Stimulated activated CD8-positive, alpha-beta memory T cell treated with anti-CD3 and anti-CD28 coated beads, Interleukin-15, amount 100 ng/mL, for 4 hours (primary cell): Measurements from ENCODE around the gene EXOC4.
"Not testable (repeated sequence)": the region's sequence is repeated elsewhere in the genome, so short reads cannot be mapped to it uniquely, and the experiment has no call there.

ENCODE experiments used
- DNase-seq, 2 donors: peaks; one replicate each; pipeline ENCODE4 v3.0.0-alpha.2; 2020; ENCODE audit warnings: low read depth in 2 of 2

The EXOC4 gene

DNA sequence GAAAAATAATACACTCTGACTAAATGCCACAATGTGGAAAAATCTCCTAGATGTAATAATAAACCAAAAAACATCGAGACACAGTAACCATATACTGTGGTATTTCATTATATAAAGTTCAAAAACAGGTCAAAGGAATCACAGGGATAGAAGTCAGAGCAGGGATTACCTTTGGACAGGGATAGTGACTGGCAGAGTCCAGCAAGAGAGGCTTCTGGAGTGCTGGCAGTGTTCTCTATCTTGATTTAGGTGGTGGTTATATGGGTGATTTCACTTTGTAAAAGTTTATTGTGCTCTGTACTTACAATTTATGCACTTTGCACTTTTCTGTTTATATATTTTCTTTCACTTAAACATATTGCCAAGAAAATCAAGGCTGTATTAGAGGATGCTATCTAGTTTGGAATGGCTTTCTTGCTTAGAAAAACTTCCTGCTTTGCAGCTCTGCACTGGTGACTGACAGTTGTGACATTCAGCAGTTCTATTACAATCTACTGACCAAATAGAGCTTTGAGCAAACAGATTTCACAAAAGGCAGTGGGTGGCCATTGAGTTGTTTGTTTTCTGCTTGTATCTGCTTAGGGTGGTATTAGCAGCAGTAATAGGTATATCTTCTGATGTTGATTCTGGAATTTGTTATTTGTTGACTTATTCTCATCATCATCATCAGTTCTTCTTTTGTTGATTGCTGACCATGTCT, 610.6 kb downstream of the EXOC4 start:
- no peak for DNase-seq

DNA sequence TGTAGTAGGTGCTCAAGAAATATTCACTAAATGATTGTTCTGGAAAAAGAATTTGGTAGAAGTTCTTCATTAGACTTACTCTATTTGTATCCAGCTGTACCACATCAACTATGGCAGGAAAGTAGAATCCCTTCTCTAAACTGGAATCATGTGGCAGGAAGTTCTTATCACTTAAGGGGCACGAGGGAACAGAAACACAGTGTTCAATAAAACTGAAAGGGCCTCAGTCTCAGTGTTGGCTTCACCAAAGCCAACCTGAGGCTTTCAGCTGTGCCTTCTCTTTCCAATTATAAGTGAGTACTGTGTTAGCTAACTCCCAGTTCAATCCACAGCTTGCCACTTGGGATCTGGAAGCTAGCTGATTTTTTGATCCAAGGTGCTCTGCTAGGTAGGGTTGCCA, 616.7 kb downstream of the EXOC4 start:
- no peak for DNase-seq

DNA sequence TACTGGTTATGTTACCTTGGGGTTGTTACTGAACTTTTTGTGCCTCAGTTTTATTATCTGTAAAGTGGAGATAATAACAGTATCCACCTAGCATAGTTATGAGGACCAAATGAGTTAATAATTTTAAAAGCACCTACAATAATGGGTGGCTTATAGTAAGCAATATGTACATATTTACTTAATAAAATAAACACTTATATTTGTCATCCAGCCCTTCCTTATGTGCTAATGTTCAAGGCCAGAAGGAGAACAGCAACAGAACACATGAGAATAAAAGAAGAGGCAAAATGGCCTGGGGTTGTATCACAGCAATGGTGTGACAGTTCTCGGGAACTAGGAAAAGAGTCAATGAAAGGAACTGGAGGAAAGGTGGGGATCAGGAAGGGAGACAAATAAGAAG, 618.9 kb downstream of the EXOC4 start:
- no peak for DNase-seq

DNA sequence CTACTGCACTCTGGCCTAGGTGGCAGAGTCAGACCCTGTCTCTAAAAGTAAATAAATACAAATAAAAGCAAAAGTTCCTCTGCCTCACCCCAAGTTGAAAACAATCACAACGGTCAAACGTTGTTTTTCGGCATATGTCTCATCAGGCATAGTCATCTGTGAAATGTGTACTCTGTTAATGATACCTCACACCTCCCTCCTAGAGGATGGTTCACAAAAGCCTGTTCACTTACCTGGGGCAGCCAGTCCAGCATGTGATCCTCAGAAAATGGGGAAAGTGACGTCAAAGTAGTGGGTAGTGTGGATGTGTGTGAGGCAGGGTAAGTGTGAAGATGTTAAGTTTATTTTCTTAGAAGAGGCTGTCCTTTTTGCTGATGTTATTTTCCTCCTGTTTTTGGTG, 620.3 kb downstream of the EXOC4 start:
- no peak for DNase-seq

DNA sequence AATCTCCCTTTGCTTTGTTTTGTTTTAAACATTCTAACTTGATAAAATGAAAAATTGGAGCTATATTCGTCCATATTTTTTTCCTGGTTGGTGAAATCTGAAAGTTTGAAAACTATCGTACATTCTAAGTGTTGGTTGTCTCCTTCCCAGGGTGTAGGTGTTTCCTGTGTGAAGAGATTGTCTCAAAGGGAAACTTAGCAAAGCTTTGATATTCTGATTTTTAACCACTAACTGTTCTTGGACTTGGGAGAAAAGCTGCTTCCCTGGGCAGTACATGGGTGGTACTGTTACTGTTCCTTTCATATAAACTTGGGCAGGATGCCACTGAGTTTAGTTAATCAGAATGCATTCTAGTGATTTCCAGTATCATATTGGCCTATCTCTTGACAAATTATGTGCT, 620.8 kb downstream of the EXOC4 start:
- DNase-seq, result no peak

DNA sequence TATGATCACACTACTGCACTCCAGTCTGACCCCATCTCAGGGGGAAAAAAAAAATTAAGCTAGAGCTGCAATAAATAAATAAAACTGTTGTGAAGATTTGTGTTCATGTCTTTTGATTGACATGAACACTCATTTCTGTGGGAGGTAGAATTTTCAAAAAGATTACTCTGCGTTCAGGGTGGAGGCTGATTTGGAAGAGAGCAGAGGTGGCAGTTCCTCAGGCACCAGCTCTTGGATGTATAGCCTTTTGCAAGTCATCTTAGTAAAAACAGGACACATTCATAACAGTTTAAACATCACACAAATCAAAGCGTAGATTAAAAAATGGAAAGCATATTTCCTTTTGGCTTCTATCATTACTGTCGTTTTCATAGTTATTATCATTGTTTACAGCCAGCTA, 630.7 kb downstream of the EXOC4 start:
- DNase-seq, result no peak

DNA sequence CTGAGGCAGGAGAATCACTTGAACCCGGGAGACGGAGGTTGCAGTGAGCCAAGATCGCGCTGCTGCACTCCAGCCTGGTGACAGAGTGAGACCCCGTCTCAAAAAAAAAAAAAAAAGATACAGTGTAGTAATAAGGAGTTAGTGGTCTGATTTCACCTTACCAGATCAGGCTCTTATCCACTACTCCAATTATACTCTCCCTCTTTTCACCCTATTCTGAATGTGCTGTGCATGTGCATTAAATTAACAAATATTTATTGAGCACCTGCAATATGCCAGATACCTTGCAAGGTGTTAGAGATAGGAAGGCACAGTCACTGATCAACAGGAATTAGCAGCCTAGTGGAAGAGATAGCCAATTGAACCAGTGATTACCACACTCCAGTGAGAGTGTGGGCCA, 632.3 kb downstream of the EXOC4 start:
- no peak for DNase-seq

DNA sequence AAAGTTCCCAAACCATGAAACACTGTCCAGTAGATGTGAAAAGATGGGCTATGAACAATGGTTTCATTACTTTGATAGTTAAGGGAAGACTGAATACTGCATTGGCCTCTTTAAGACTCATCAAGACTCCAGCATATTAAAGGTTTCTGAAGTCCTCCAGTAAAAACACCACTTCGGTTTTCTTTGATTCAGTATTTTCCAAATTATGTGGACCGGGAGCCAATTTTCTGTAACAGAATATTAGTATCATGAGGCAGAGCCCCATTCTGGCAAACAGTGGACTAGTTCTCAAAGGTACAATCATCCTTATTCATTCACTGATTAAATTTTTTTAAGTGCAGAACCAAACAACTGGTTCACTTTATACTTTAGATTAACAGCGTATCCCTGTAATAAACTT, 633.2 kb downstream of the EXOC4 start:
- DNase-seq, result no peak

DNA sequence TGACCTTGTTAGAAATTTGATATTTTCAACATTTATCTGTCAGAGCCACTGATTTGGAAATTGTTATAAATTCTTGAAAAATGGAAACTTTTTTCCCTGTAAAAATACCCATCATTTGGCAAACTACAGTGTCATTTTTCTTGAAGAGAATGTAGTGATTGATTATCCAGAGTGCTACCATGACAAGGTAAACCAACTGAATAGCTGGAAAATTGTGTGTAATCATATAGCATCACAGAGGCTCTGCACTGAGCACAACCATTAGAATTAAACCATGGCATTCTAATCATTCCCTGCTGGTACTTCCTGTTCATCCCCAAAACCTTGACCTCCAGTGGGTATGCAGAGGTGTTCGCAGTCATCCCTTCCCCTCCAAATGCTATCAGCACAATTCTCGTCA, 633.9 kb downstream of the EXOC4 start:
- no peak for DNase-seq

DNA sequence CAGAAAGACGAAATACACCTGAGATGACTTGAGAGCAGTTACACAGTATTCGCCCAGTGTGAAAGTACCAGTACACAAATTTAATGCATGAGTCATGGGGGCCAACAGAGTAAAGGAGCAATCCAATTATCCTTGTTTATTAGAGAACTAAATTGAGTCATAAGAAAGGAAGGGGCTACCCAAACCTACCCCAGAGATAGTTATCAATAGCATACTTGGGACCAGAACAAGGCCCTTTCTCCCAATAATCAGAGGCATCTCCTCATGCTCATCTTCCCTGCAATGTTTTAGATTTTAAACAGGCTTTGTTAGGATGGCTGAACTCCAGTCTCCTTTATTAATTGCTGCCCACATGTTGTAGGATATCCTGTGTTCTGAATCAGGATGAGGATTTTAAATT, 634.6 kb downstream of the EXOC4 start:
- no peak for DNase-seq

DNA sequence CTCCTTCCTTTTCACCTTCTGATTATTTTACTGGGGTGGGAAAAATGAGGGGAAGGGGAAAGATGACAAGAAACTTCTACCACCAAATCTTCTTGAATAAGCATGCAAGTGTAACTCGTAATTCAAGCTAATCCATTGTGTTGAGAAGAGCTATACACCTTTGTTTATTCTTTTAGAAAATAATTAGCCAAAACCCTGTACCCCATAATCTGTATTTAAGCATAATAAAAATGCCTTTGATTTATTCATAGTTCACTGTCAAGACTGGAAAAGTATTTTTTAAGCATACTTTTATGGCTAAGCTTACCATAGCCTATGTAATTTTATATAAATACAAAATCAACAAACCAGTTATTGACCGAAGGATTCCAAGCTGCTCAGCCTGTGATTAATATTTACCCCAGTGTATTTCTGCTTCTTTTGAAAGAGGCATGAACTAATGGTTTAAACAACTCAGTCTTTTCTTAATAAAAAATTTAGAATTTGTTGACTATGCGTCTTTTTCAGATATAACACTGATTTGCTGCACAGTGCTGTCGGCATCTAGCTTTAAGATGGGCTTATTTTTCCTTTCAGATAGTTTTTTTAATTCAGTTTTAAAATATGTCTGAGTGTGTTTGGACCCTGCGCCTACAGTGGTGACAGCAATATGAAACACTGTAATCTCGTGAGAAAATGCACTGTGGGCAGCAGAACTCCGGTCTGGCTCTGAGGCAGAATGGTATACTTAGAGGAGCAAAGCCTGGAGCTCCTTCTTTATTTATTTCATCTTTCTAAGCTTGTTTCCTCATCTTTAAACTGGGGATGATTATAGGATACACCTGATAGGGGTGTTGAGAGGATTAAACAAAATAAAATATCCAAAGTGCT, 635.4 kb downstream of the EXOC4 start:
- DNase-seq, result no peak

DNA sequence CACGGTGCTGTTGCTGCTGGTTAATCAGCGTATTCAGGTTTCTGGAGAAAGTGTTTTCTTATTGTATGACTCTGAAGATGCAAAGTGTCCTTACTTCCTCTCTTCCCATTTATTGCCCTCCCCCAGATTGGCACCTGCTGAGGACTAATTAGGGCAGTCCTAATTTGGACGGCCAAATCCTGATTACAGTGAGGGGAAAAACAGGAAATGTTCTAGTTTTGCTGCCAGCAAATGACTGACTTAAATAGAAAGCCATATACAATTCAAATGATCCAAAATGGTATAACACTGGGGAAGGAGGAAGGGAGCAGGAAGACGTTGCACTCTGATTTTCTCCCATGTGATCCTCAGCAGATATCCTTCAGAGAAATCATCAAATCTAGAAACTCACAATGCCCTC, 651.9 kb downstream of the EXOC4 start:
- no peak for DNase-seq

DNA sequence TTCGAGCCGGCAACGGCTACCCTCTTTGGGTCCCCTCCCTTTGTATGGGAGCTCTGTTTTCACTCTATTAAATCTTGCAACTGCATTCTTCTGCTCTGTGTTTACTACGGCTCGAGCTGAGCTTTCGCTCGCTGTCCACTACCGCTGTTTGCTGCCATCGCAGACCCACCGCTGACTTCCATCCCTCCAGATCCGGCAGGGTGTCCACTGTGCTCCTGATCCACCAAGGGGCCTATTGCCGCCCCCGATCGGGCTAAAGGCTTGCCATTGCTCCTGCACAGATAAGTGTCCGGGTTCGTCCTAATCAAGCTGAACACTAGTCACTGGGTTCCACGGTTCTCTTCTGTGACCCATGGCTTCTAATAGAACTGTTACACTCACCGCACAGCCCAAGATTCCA, 653.7 kb downstream of the EXOC4 start:
- not testable (repeated sequence) for DNase-seq

DNA sequence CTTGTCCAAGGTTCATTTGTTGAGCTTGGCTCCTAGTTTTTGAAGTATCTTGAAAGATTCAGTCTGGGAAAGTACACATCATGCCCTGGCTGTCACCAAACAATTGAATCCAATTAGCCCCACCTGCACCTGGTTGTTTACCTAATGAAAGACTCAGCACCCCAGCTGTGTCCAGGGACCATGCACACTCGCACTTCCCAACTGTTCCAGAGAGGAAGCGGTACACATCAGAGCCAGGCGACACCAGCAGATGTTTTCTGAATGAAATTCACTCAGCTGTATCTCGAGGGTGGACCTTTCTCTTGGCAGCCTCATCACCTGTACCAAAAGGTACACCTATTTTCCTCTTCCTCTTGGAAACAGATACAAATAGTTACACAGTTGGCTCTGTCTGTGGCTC, 657.9 kb downstream of the EXOC4 start:
- no peak for DNase-seq

DNA sequence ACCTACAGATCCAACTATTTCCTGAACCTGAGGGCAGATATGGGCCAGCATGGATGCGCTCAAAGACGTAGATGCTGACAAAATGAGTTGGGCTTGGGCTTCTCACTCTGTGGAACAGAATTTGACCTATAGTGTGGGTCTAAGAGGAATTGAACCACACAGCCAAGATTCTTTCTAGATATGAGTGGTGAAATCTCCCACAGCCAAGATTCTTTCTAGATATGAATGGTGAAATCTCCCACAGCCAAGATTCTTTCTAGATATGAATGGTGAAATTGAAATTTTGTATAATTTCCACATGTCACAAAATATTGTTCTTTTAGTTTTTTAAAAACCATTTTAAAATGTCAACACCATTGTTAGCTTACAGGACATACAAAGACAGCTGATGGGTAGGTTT, 658.8 kb downstream of the EXOC4 start:
- DNase-seq, result no peak

DNA sequence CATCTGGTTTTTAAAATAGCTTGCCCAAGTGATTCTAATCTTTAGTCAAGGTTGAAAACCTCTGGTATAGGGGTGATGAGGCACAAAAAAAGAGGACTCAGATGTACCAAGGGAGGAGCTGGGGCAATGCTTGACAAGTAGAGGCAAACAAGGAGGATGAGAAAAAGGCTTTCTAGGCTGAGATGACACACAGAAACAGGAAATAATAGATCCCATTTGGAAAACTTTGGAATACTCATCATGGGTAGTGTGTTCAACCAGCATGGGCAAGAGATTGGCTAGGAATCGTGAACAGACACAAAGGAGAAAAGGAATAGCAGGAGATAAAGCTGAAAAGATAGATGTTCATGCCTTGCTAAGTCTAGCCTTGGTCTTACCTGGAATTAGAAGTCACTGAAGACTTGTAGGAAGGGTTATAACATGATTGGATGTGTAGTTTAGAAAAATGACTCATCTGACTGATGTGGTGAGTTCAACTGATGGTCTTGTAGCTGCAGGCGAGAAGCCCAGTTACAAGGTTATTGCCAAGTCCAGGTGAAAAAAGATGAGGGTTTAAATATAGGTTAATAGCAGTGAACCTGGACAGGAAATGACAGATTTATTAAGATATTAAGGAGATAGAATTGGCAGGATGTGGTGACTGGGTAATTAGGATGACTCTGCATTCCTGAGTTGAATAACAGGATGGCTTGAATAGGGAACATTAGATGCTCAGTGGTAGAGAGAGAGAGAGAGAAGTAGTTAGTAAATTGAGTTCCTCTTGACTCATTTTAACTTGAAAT, 660.2 kb downstream of the EXOC4 start:
- no peak for DNase-seq

DNA sequence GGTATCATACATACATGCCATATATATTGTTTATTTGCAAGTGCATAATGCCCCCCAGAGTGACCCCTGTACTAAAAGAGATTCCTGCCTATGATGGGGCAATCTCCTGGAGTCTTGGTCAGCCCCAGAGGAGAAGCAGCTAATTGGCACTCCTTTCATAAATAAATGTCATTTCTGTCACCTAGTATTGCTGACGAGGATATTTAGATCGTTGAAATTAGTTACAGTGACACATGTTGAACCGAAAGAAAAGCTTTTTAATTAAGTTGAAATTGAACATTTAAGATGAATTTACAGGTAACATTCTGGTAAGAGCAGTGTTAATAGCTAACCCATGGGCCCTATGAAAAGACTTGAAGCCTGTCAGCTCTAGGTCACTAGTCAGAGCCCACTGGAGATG, 663.7 kb downstream of the EXOC4 start:
- DNase-seq, result no peak

DNA sequence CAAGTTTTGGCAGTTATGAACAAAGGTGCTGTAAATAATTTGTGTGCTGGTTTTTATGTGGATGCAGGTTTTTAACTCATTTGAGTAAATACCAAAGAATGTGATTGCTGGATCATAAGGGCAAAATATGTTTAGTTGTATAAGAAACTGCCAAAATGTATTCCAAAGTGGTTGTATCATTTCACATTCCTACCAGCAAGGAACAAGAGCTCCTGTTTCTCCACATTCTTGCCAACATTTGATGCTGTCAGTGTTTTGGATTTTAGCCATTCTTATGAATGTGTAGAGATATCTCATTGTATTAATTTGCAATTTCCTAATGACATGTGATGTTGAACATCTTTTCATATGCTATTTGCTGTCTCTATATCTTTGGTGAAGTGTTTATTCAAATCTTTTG, 666.9 kb downstream of the EXOC4 start:
- no peak for DNase-seq

DNA sequence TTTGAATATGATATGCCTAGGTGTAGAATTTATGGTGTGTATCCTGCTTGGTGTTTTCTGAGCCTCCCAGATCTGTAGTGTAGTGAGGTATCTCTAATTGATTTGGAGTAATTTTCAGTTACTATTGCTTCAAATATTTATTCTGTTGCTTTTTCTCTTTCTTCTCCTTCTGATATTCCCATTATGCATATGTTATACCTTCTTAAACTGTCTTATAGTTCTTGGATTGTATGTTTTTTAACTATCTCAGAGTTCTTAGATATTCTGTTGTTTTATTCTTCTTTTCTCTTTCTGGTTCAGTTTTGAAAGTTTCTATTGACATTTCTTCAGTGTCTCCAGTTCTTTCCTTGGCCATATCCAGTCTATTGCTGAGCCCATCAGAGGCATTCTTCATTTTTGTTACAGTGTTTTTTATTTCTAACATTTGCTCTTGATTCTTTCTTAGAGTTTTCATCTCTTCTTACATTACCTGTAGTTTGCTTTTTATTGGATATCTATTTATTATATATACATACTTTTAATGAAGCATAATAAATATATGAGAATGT, 668.8 kb downstream of the EXOC4 start:
- DNase-seq, result no peak

DNA sequence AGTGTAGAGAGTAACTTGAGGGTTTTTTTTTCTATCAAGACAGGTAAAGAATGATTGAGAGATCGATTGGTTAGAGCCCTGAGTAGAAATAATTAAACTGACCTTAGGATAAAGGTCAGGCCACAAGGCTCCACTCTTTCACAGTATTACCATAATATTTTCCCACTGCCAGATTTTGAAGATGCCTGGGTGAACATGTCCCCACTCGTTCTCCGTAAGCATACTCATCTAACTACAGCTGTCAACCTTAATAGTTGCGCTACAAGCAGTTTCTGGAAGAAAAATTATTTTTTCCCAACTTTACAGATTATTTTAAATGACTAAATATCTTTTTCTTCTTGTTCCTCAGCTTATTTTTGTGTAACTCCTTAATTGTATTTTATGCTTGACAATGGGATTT, 671.1 kb downstream of the EXOC4 start:
- no peak for DNase-seq

DNA sequence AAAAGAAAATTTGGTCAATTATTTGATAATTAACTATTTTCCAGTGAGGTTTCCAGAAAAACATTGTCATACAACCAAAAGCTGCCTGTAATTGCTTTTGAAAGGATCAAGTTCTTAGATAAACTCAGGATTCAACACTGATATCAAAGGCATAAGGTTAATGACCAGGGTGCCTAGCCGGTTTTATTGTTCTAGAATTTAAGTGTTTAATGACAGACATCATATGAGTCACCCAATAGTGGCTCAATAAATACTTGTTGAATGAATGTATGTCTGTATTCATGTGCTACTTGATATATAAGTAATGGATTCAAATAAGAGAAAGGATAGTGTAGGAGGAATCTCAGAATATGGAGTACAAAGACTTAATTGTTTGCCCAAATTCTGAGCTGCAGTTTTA, 678.2 kb downstream of the EXOC4 start:
- no peak for DNase-seq

DNA sequence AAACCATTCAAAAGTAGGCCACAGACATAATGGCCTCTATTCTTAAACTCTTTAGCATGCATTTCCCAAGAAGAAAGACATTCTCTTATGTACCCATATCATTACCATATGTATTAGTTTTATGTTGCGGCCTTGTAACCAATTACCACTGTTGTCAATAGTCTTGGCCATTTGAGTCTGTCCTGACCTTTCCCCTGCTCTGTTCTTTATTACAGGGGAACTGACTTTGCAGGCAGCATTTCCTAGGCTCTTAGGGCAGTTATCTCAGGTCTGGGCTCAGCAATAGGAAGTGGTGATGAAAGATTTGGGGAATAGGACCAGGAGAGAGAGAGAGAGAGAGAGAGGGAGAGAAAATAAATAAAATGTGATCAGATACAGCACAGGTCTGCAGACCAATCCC, 679.7 kb downstream of the EXOC4 start:
- no peak for DNase-seq
